Trophoblast cell (in vitro differentiated cells and primary cell): ENCODE data around the gene GABRR1.

Experiments used
- DNase-seq, 2 donors: peaks; one replicate each; pipeline ENCODE4 v3.0.0-alpha.2; 2016
- H2AFZ ChIP-seq: 2 replicates; pipeline ENCODE4 v1.6.1; 2013; ENCODE audit warnings: low read length, moderate library complexity, mild to moderate bottlenecking; ENCODE audit not compliant: insufficient read depth, poor library complexity
- H2AK5ac ChIP-seq: 2 replicates; pipeline ENCODE4 v1.6.1; 2013; ENCODE audit warnings: mild to moderate bottlenecking, low read length
- H2BK120ac ChIP-seq: 2 replicates; pipeline ENCODE4 v1.6.1; 2013; ENCODE audit warnings: low read length, mild to moderate bottlenecking, moderate library complexity; ENCODE audit not compliant: insufficient read depth, poor library complexity
- H2BK12ac ChIP-seq: 2 replicates; pipeline ENCODE4 v1.6.1; 2013; ENCODE audit warnings: mild to moderate bottlenecking, low read length, moderate library complexity
- H2BK5ac ChIP-seq: 2 replicates; pipeline ENCODE4 v1.6.1; 2013; ENCODE audit warnings: low read length, low read depth, moderate library complexity, mild to moderate bottlenecking; ENCODE audit not compliant: poor library complexity
- H3K14ac ChIP-seq: 2 replicates; pipeline ENCODE4 v1.6.1; 2013; ENCODE audit warnings: mild to moderate bottlenecking, low read length
- H3K18ac ChIP-seq: 2 replicates; pipeline ENCODE4 v1.6.1; 2013; ENCODE audit warnings: mild to moderate bottlenecking, low read length
- H3K23ac ChIP-seq: 2 replicates; pipeline ENCODE4 v1.6.1; 2013; ENCODE audit warnings: low read length
- H3K27ac ChIP-seq: 2 replicates; pipeline ENCODE4 v1.5.1; 2013; ENCODE audit warnings: low read depth, mild to moderate bottlenecking, inconsistent platforms, low read length, moderate library complexity
- H3K27me3 ChIP-seq: 2 replicates; pipeline ENCODE4 v1.6.1; 2013; ENCODE audit warnings: inconsistent platforms, mild to moderate bottlenecking, low read length, moderate library complexity; ENCODE audit not compliant: insufficient read depth
- H3K36me3 ChIP-seq, 2 experiments: 1 replicate in 1 of 2; 2 replicates in 1 of 2; pipeline ENCODE4 v1.6.1; 2013; ENCODE audit warnings: low read length in 2 of 2, mild to moderate bottlenecking in 2 of 2, moderate library complexity in 1 of 2; ENCODE audit not compliant: insufficient read depth in 2 of 2, control insufficient read depth in 1 of 2
- H3K4ac ChIP-seq: 2 replicates; pipeline ENCODE4 v1.6.1; 2013; ENCODE audit warnings: low read depth, mild to moderate bottlenecking, low read length, moderate library complexity
- H3K4me1 ChIP-seq, 2 experiments: 1 replicate in 1 of 2; 2 replicates in 1 of 2; pipeline ENCODE4 v1.6.1; 2013; ENCODE audit warnings: low read length in 2 of 2, mild to moderate bottlenecking in 2 of 2, moderate library complexity in 1 of 2; ENCODE audit not compliant: insufficient read depth in 2 of 2, control insufficient read depth in 1 of 2
- H3K4me2 ChIP-seq: 2 replicates; pipeline ENCODE4 v1.6.1; 2013; ENCODE audit warnings: inconsistent platforms, mild to moderate bottlenecking, low read length, moderate library complexity
- H3K4me3 ChIP-seq: 2 replicates; pipeline ENCODE4 v1.5.1; 2013; ENCODE audit warnings: mild to moderate bottlenecking, low read depth, low read length, inconsistent platforms
- H3K79me1 ChIP-seq: one replicate; pipeline ENCODE4 v1.6.1; 2013; ENCODE audit warnings: low read length
- H3K79me2 ChIP-seq: 2 replicates; pipeline ENCODE4 v1.6.1; 2013; ENCODE audit warnings: low read length, mild to moderate bottlenecking; ENCODE audit not compliant: control insufficient read depth, insufficient read depth, poor library complexity
- H3K9ac ChIP-seq: 2 replicates; pipeline ENCODE4 v1.6.1; 2013; ENCODE audit warnings: mild to moderate bottlenecking, low read length
- H3K9me3 ChIP-seq: 2 replicates; pipeline ENCODE4 v1.6.1; 2013; ENCODE audit warnings: low read depth, mild to moderate bottlenecking, control low read depth, inconsistent platforms, low read length; ENCODE audit not compliant: insufficient read depth
- H4K12ac ChIP-seq: 2 replicates; pipeline ENCODE4 v1.6.1; 2013; ENCODE audit warnings: low read depth, mild to moderate bottlenecking, low read length, moderate library complexity
- H4K8ac ChIP-seq: 2 replicates; pipeline ENCODE4 v1.6.1; 2013; ENCODE audit warnings: low read depth, mild to moderate bottlenecking, low read length, moderate library complexity
- H4K91ac ChIP-seq: one replicate; pipeline ENCODE4 v1.6.1; 2013; ENCODE audit warnings: low read depth, mild to moderate bottlenecking, low read length, moderate library complexity
- WGBS: extraction: QIAGEN DNeasy Blood & Tissue Kit; methylation state at CpG from one replicate; pipeline ENCODE4 v1.1.7; 2013; ENCODE audit warnings: missing lambda C conversion rate; ENCODE audit not compliant: insufficient read length, insufficient coverage; ENCODE audit errors: extremely low coverage; 5-methylcytosine and 5-hydroxymethylcytosine counted together

The GABRR1 gene

GRCh38 chr6:89258912-89259311, 41.8 kb upstream of the GABRR1 start:
- H2BK5ac ChIP-seq: no peak overlapping the region
- H4K8ac ChIP-seq: no peak overlapping the region
- H3K4me3 ChIP-seq: no peak overlapping the region
- H3K36me3 ChIP-seq: no peaks in the 10 kb centered on the region
- H3K14ac ChIP-seq: no peak overlapping the region
- H2BK120ac ChIP-seq: no peak overlapping the region
- no peak overlapping the region for H4K12ac ChIP-seq
- DNase-seq: no peak
- no peaks in the 10 kb centered on the region for H3K4me1 ChIP-seq
- no peak overlapping the region for H4K91ac ChIP-seq
- H3K23ac ChIP-seq: no peak overlapping the region
- no peak overlapping the region for H2AK5ac ChIP-seq
- no peaks in the 10 kb centered on the region for H3K27me3 ChIP-seq
- WGBS: no CpG with 5 or more reads among the region's 3 CpGs
- H3K18ac ChIP-seq: no peak overlapping the region
- no peak overlapping the region for H2AFZ ChIP-seq
- no peak overlapping the region for H3K9ac ChIP-seq
- no peak overlapping the region for H3K4me2 ChIP-seq
- H3K79me1 ChIP-seq: no peaks in the 10 kb centered on the region
- no peaks in the 10 kb centered on the region for H3K79me2 ChIP-seq
- H2BK12ac ChIP-seq: no peak overlapping the region
- H3K4ac ChIP-seq: no peak overlapping the region
- H3K9me3 ChIP-seq: peaks cover 2% of the 10 kb centered on the region
- H3K27ac ChIP-seq: no peak overlapping the region

- WGBS: no CpG with 5 or more reads among the region's 4 CpGs
- Histone ChIP-seq H3K27me3 (no peaks in the 10 kb centered on the region), H3K4me1 (no peaks in the 10 kb centered on the region), H4K91ac (no peak overlapping the region), H3K79me1 (no peaks in the 10 kb centered on the region), H4K12ac (no peak overlapping the region), H2BK5ac (no peak overlapping the region), H3K9ac (no peak overlapping the region), H3K9me3 (peaks cover 2% of the 10 kb centered on the region), H3K79me2 (no peaks in the 10 kb centered on the region), H2AFZ (no peak overlapping the region), H3K23ac (no peak overlapping the region), H3K14ac (no peak overlapping the region), H3K36me3 (no peaks in the 10 kb centered on the region), H3K4me3 (no peak overlapping the region), H3K4me2 (no peak overlapping the region), H3K18ac (no peak overlapping the region), H3K27ac (no peak overlapping the region), H3K4ac (no peak overlapping the region), H2AK5ac (no peak overlapping the region), H4K8ac (no peak overlapping the region), H2BK12ac (no peak overlapping the region), H2BK120ac (no peak overlapping the region)
- DNase-seq: no peak
Measured at GRCh38 chr6:89257781-89258180, 40.6 kb upstream of the GABRR1 start.

- H2AK5ac ChIP-seq: no peak overlapping the region
- no peak overlapping the region for H4K91ac ChIP-seq
- H3K4ac ChIP-seq: no peak overlapping the region
- H2BK5ac ChIP-seq: no peak overlapping the region
- no peaks in the 10 kb centered on the region for H3K27me3 ChIP-seq
- H3K79me2 ChIP-seq: no peaks in the 10 kb centered on the region
- H3K9ac ChIP-seq: no peak overlapping the region
- H3K36me3 ChIP-seq: no peaks in the 10 kb centered on the region
- no peak overlapping the region for H3K14ac ChIP-seq
- H3K27ac ChIP-seq: no peak overlapping the region
- no peak overlapping the region for H2BK12ac ChIP-seq
- no peaks in the 10 kb centered on the region for H3K4me1 ChIP-seq
- WGBS: no CpG with 5 or more reads among the region's 6 CpGs
- H3K18ac ChIP-seq: no peak overlapping the region
- H4K12ac ChIP-seq: no peak overlapping the region
- peaks cover 2% of the 10 kb centered on the region for H3K9me3 ChIP-seq
- H3K79me1 ChIP-seq: no peaks in the 10 kb centered on the region
- H2BK120ac ChIP-seq: no peak overlapping the region
- no peak overlapping the region for H4K8ac ChIP-seq
- no peak for DNase-seq
- H3K23ac ChIP-seq: no peak overlapping the region
- no peak overlapping the region for H3K4me2 ChIP-seq
- H3K4me3 ChIP-seq: no peak overlapping the region
- H2AFZ ChIP-seq: no peak overlapping the region
Measured at GRCh38 chr6:89257346-89257745, 40.2 kb upstream of the GABRR1 start.

DNA sequence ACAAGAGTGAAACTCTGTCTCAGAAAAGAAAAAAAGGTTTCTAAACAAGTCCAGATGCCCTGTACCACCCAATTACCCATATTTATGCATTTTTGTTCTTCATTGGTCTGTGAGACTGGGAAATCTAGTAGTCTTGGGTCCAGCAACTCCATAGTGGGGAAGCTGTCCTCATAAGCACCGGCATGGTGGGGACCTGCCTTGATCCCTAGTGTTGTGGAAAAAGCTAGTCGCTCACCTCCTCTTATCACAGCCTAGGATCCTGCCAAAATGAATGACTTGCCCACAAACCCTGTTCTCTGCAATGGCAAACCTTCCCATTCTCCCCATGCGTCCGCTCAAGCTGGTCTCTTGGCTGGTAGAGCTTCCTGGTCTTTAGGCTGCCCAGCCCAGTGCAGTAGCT, 38.3 kb upstream of the GABRR1 start:
- Histone ChIP-seq H4K12ac (no peak overlapping the region), H3K79me1 (no peaks in the 10 kb centered on the region), H3K18ac (no peak overlapping the region), H3K9me3 (peaks cover 2% of the 10 kb centered on the region), H3K4me1 (no peaks in the 10 kb centered on the region), H3K4me3 (no peak overlapping the region), H2BK120ac (no peak overlapping the region), H4K91ac (no peak overlapping the region), H3K36me3 (no peaks in the 10 kb centered on the region), H3K27ac (no peak overlapping the region), H2AK5ac (no peak overlapping the region), H2BK5ac (no peak overlapping the region), H3K9ac (no peak overlapping the region), H2AFZ (no peak overlapping the region), H3K27me3 (no peaks in the 10 kb centered on the region), H3K79me2 (no peaks in the 10 kb centered on the region), H3K4me2 (no peak overlapping the region), H4K8ac (no peak overlapping the region), H3K23ac (no peak overlapping the region), H3K14ac (no peak overlapping the region), H2BK12ac (no peak overlapping the region), H3K4ac (no peak overlapping the region)
- no CpG with 5 or more reads among the region's 4 CpGs for WGBS
- DNase-seq: no peak
